WTC11 (cell line): ENCODE data around the gene GAS2. TPM values are rescaled to one million over a fixed set of nuclear protein-coding genes. Genes with fewer than 3 reads are reported as not detected.

Experiments used
- ATAC-seq: fragments of 200-7000 bp; cut with Tn5 transposase; 2 replicates; pipeline ENCODE4 v1.10.0; 2021; ENCODE audit warnings: mild to moderate bottlenecking, moderate library complexity
- CTCF ChIA-PET: fragments of 300-600 bp; sonication (Branson Sonifier 250); formaldehyde crosslinking; loops from one replicate; lab custom pipeline; 2021; ENCODE audit warnings: antibody characterized with exemption; lab: Charles Lee
- POLR2A ChIA-PET: fragments of 350-600 bp; sonication (Branson Sonifier 250); formaldehyde crosslinking; loops from one replicate; lab custom pipeline; 2021; ENCODE audit warnings: antibody characterized with exemption; lab: Charles Lee
- DNase-seq: peaks from one replicate; pipeline ENCODE4 v3.0.0; 2021; ENCODE audit warnings: low spot score
- H3K27ac Mint-ChIP-seq: 2 replicates; pipeline ENCODE4 v1.8.0; 2021; ENCODE audit warnings: mixed read lengths
- H3K27me3 Mint-ChIP-seq: 2 replicates; pipeline ENCODE4 v1.8.0; 2021; ENCODE audit warnings: low read depth, mild to moderate bottlenecking, moderate library complexity, mixed read lengths
- H3K36me3 Mint-ChIP-seq: 2 replicates; pipeline ENCODE4 v1.8.0; 2021; ENCODE audit warnings: mixed read lengths
- H3K4me1 Mint-ChIP-seq: 2 replicates; pipeline ENCODE4 v1.8.0; 2022; ENCODE audit warnings: mixed read lengths
- H3K4me3 Mint-ChIP-seq: 2 replicates; pipeline ENCODE4 v1.8.0; 2021; ENCODE audit warnings: mild to moderate bottlenecking, moderate library complexity, mixed read lengths
- H3K9me3 Mint-ChIP-seq: 2 replicates; pipeline ENCODE4 v1.8.0; 2021; ENCODE audit warnings: mixed read lengths
- AR ChIP-seq: fragments of 250-450 bp; sonication (Bioruptor Pico); IDR thresholded peaks from 2 replicates; pipeline ENCODE4 v1.9.0; 2021; ENCODE audit warnings: mild to moderate bottlenecking
- ATF1 ChIP-seq: sonication (generic); formaldehyde crosslinking; IDR thresholded peaks from 2 replicates; pipeline ENCODE4 v1.8.1; 2023; ENCODE audit warnings: mild to moderate bottlenecking, moderate library complexity, missing genetic modification reagents
- ATF6 ChIP-seq: sonication (generic); formaldehyde crosslinking; IDR thresholded peaks from 2 replicates; pipeline ENCODE4 v1.8.1; 2023; ENCODE audit warnings: mild to moderate bottlenecking, missing genetic modification reagents
- CDX4 ChIP-seq: fragments of 250-450 bp; sonication (Bioruptor Pico); IDR thresholded peaks from 2 replicates; pipeline ENCODE4 v1.9.0; 2021; ENCODE audit warnings: moderate library complexity, mild to moderate bottlenecking, inconsistent platforms, borderline replicate concordance
- FOXK1 ChIP-seq: sonication (generic); formaldehyde crosslinking; IDR thresholded peaks from 2 replicates; pipeline ENCODE4 v1.8.0; 2022; ENCODE audit warnings: mild to moderate bottlenecking, moderate library complexity, missing genetic modification reagents
- FOXP4 ChIP-seq: sonication (generic); formaldehyde crosslinking; IDR thresholded peaks from 2 replicates; pipeline ENCODE4 v1.8.0; 2022; ENCODE audit warnings: mild to moderate bottlenecking, missing genetic modification reagents
- GRHL2 ChIP-seq: fragments of 250-450 bp; sonication (Bioruptor Pico); IDR thresholded peaks from 2 replicates; pipeline ENCODE4 v1.8.0; 2022; ENCODE audit warnings: mild to moderate bottlenecking, moderate library complexity; ENCODE audit not compliant: insufficient replicate concordance, severe bottlenecking
- GTF2I ChIP-seq: fragments of 250-450 bp; sonication (Bioruptor Pico); conservative IDR thresholded peaks from 2 replicates; pipeline ENCODE4 v1.4.0; 2021; ENCODE audit warnings: mild to moderate bottlenecking
- HMGA2 ChIP-seq: fragments of 250-450 bp; sonication (Bioruptor Pico); IDR thresholded peaks from 2 replicates; pipeline ENCODE4 v1.4.0; 2021; ENCODE audit warnings: mild to moderate bottlenecking, moderate library complexity
- MXD4 ChIP-seq: fragments of 250-450 bp; sonication (Bioruptor Pico); IDR thresholded peaks from 2 replicates; pipeline ENCODE4 v1.8.0; 2021; ENCODE audit warnings: mild to moderate bottlenecking, moderate library complexity, borderline replicate concordance
- MYBL2 ChIP-seq: sonication (generic); formaldehyde crosslinking; IDR thresholded peaks from 2 replicates; pipeline ENCODE4 v1.8.1; 2023; ENCODE audit warnings: mild to moderate bottlenecking, moderate library complexity, missing genetic modification reagents
- PREB ChIP-seq: sonication (generic); formaldehyde crosslinking; IDR thresholded peaks from 2 replicates; pipeline ENCODE4 v1.8.1; 2022; ENCODE audit warnings: mild to moderate bottlenecking, missing genetic modification reagents, moderate library complexity, borderline replicate concordance
- PRRX2 ChIP-seq: fragments of 250-450 bp; sonication (Bioruptor Pico); IDR thresholded peaks from 2 replicates; pipeline ENCODE4 v1.8.0; 2021; ENCODE audit warnings: mild to moderate bottlenecking
- RORB ChIP-seq: fragments of 250-450 bp; sonication (Bioruptor Pico); IDR thresholded peaks from 2 replicates; pipeline ENCODE4 v1.9.0; 2021; ENCODE audit warnings: mild to moderate bottlenecking
- ZNF317 ChIP-seq: sonication (generic); formaldehyde crosslinking; IDR thresholded peaks from 2 replicates; pipeline ENCODE4 v1.8.1; 2023; ENCODE audit warnings: low read depth, mild to moderate bottlenecking, moderate library complexity, missing genetic modification reagents, borderline replicate concordance
- ZNF423 ChIP-seq: fragments of 250-450 bp; sonication (Bioruptor Pico); IDR thresholded peaks from 2 replicates; pipeline ENCODE4 v2.1.2; 2022; ENCODE audit warnings: mild to moderate bottlenecking, moderate library complexity
- ZNF425 ChIP-seq: fragments of 250-450 bp; sonication (Bioruptor Pico); conservative IDR thresholded peaks from 2 replicates; pipeline ENCODE4 v1.9.0; 2021; ENCODE audit warnings: mild to moderate bottlenecking
- total RNA-seq: library from RNA; stranded (reverse); gene quantifications from 3 replicates; pipeline ENCODE4 v1.2.3, GENCODE V29; 2021

Gene GAS2
- total RNA-seq, 1 experiment from 2014 or later: 1.8 TPM

- Mint-ChIP-seq H3K4me1 (peaks cover 5% of the 10 kb centered on the region), H3K4me3 (no peak overlapping the region), H3K27me3 (no peaks in the 10 kb centered on the region), H3K9me3 (no peaks in the 10 kb centered on the region)
- no peak for DNase-seq
- TF ChIP-seq MYBL2 (CRISPR knock-in tag): no peak
- TF ChIP-seq PRRX2: no peak
- no peak for TF ChIP-seq ZNF317 (CRISPR knock-in tag)
- TF ChIP-seq CDX4: no peak
- no peak for TF ChIP-seq AR (CRISPR knock-in tag)
- TF ChIP-seq ATF1 (CRISPR knock-in tag): no peak
- TF ChIP-seq RORB: no peak
- no peak for TF ChIP-seq ATF6 (CRISPR knock-in tag)
- no peak for TF ChIP-seq GTF2I (CRISPR knock-in tag)
- no peak for TF ChIP-seq GRHL2 (CRISPR knock-in tag)
- no peak for TF ChIP-seq ZNF425 (CRISPR knock-in tag)
- TF ChIP-seq HMGA2 (CRISPR knock-in tag): no peak
- TF ChIP-seq, all 79 proteins: peak for 0
- no peak overlapping the region for H3K27ac Mint-ChIP-seq
- ChIA-PET CTCF (interaction anchor here (1.2 to 2.4 kb wide), 2 partner anchors 37 to 133 kb away, joined by 3 to 12 read pairs; partner anchors contain the start of gene SVIP), POLR2A (no interaction called here)
- no peaks in the 10 kb centered on the region for H3K36me3 Mint-ChIP-seq
- ATAC-seq: 0 out of 2 replicates have a peak, but pooled peaks have one; percentile 30
Observed at GRCh38 chr11:22792497-22792896, 126.1 kb downstream of the GAS2 start.

- ChIA-PET CTCF (no interaction called here), POLR2A (no interaction called here)
- Mint-ChIP-seq H3K27me3 (no peaks in the 10 kb centered on the region), H3K4me3 (no peak overlapping the region), H3K4me1 (peaks cover 5% of the 10 kb centered on the region), H3K27ac (no peak overlapping the region), H3K36me3 (no peaks in the 10 kb centered on the region), H3K9me3 (no peaks in the 10 kb centered on the region)
- DNase-seq: no peak
- ATAC-seq: no peak
- no peak for TF ChIP-seq FOXP4
- TF ChIP-seq PREB (CRISPR knock-in tag): no peak
- no peak for TF ChIP-seq FOXK1 (CRISPR knock-in tag)
- no peak for TF ChIP-seq ZNF423 (CRISPR knock-in tag)
- no peak for TF ChIP-seq MXD4
- TF ChIP-seq ATF6 (CRISPR knock-in tag): no peak
- no peak for TF ChIP-seq AR (CRISPR knock-in tag)
Observed at GRCh38 chr11:22795914-22796313, 129.5 kb downstream of the GAS2 start.
